ENCODE results near the gene TECPR2.

DNA sequence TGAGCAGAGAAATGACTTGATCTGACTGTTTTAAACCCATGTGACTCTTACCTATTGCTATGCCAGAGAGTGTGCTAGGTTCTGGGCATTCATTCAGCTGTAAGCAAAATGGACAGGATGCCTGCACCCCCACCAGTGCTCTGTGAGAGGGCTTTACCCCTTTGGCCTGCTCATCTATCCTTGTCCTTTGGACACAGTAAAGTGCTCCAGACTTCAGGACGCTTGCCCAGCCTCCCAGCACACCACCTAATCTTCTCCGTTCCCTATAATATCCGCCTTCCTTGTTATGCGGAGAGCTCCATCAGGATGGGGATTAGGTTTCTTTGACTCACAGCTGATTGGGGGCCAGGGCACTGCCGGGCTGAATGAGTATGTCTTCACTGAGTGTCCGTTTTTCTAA lies 47.6 kb upstream of the TECPR2 start:
- TF ChIP-seq, protein P1, sequence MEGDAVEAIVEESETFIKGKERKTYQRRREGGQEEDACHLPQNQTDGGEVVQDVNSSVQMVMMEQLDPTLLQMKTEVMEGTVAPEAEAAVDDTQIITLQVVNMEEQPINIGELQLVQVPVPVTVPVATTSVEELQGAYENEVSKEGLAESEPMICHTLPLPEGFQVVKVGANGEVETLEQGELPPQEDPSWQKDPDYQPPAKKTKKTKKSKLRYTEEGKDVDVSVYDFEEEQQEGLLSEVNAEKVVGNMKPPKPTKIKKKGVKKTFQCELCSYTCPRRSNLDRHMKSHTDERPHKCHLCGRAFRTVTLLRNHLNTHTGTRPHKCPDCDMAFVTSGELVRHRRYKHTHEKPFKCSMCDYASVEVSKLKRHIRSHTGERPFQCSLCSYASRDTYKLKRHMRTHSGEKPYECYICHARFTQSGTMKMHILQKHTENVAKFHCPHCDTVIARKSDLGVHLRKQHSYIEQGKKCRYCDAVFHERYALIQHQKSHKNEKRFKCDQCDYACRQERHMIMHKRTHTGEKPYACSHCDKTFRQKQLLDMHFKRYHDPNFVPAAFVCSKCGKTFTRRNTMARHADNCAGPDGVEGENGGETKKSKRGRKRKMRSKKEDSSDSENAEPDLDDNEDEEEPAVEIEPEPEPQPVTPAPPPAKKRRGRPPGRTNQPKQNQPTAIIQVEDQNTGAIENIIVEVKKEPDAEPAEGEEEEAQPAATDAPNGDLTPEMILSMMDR (optimal IDR thresholded peaks at IDR 0.05 in 1 of 3, IDR thresholded peaks at IDR 0.05 in 1 of 3, conservative IDR thresholded peaks at IDR 0.05 in 1 of 3; ENCODE audit: extremely low read depth in 1 of 3, insufficient read depth in 2 of 3, low read length in 3 of 3): no peak
- TF ChIP-seq EZH2 (IDR thresholded peaks at IDR 0.05; ENCODE audit: low read length): no peak
